ENCODE data around the gene MTFR1L.

The MTFR1L gene

GRCh38 chr1:25821112-25821476, 1.3 kb downstream of the MTFR1L start:
- H3K4me3 ChIP-seq (ENCODE audit: low read depth in 1 of 2, low read length in 2 of 2): peak overlapping the region; percentile 88 to 98
- peak overlapping the region; percentile 98 for H3K27ac ChIP-seq (ENCODE audit: low read depth, low read length)
- peaks cover 30% of the 10 kb centered on the region for H3K4me1 ChIP-seq (ENCODE audit: insufficient read depth, low read length)
- H3K27me3 ChIP-seq (ENCODE audit: control insufficient read depth in 1 of 2, insufficient read depth in 2 of 2, low read length in 2 of 2): no peaks in the 10 kb centered on the region
- H3K9me3 ChIP-seq (ENCODE audit: low read length): no peaks in the 10 kb centered on the region
- H3K36me3 ChIP-seq (ENCODE audit: insufficient read depth, low read length): peaks cover 28% of the 10 kb centered on the region
- peak overlapping the region; percentile 84 for H3K9ac ChIP-seq (ENCODE audit: low read length)

- Histone ChIP-seq H3K4me3 (ENCODE audit: low read depth in 1 of 2, low read length in 2 of 2) (peak overlapping the region in 1 of 2 donors; percentile 88), H3K9ac (ENCODE audit: low read length) (peak overlapping the region; percentile 84)
These were observed 1.9 kb downstream of the MTFR1L start for GRCh38 chr1:25821630-25822091.

GRCh38 chr1:25825605-25826004, 5.9 kb downstream of the MTFR1L start:
- H3K27ac ChIP-seq (ENCODE audit: low read depth, low read length): no peak overlapping the region
- no peaks in the 10 kb centered on the region for H3K9me3 ChIP-seq (ENCODE audit: low read length)
- H3K4me3 ChIP-seq (ENCODE audit: low read depth in 1 of 2, low read length in 2 of 2): no peak overlapping the region
- no peak overlapping the region for H3K9ac ChIP-seq (ENCODE audit: low read length)
- H3K27me3 ChIP-seq (ENCODE audit: control insufficient read depth in 1 of 2, insufficient read depth in 2 of 2, low read length in 2 of 2): no peaks in the 10 kb centered on the region
- peaks cover 67% of the 10 kb centered on the region for H3K36me3 ChIP-seq (ENCODE audit: insufficient read depth, low read length)
- peaks cover 20% of the 10 kb centered on the region for H3K4me1 ChIP-seq (ENCODE audit: insufficient read depth, low read length)

More at GRCh38 chr1:25821630-25822091, 1.9 kb downstream of the MTFR1L start:
- no peaks in the 10 kb centered on the region for H3K27me3 ChIP-seq (ENCODE audit: control insufficient read depth in 1 of 2, insufficient read depth in 2 of 2, low read length in 2 of 2)
- H3K36me3 ChIP-seq (ENCODE audit: insufficient read depth, low read length): peaks cover 28% of the 10 kb centered on the region
- H3K9me3 ChIP-seq (ENCODE audit: low read length): no peaks in the 10 kb centered on the region
- H3K27ac ChIP-seq (ENCODE audit: low read depth, low read length): no peak overlapping the region
- H3K4me1 ChIP-seq (ENCODE audit: insufficient read depth, low read length): peaks cover 30% of the 10 kb centered on the region

- Histone ChIP-seq H3K4me3 (ENCODE audit: low read depth in 1 of 2, low read length in 2 of 2) (no peak overlapping the region), H3K4me1 (ENCODE audit: insufficient read depth, low read length) (peaks cover 11% of the 10 kb centered on the region), H3K27me3 (ENCODE audit: control insufficient read depth in 1 of 2, insufficient read depth in 2 of 2, low read length in 2 of 2) (no peaks in the 10 kb centered on the region), H3K9ac (ENCODE audit: low read length) (no peak overlapping the region), H3K9me3 (ENCODE audit: low read length) (no peaks in the 10 kb centered on the region), H3K36me3 (ENCODE audit: insufficient read depth, low read length) (peaks cover 77% of the 10 kb centered on the region), H3K27ac (ENCODE audit: low read depth, low read length) (no peak overlapping the region)
These were observed 6.8 kb downstream of the MTFR1L start for GRCh38 chr1:25826571-25826970.

GRCh38 chr1:25828491-25828890, 8.7 kb downstream of the MTFR1L start:
- Histone ChIP-seq H3K9ac (ENCODE audit: low read length) (no peak overlapping the region), H3K4me3 (ENCODE audit: low read depth in 1 of 2, low read length in 2 of 2) (no peak overlapping the region), H3K4me1 (ENCODE audit: insufficient read depth, low read length) (peaks cover 1% of the 10 kb centered on the region), H3K9me3 (ENCODE audit: low read length) (no peaks in the 10 kb centered on the region), H3K36me3 (ENCODE audit: insufficient read depth, low read length) (peaks cover 91% of the 10 kb centered on the region), H3K27ac (ENCODE audit: low read depth, low read length) (no peak overlapping the region), H3K27me3 (ENCODE audit: control insufficient read depth in 1 of 2, insufficient read depth in 2 of 2, low read length in 2 of 2) (no peaks in the 10 kb centered on the region)

GRCh38 chr1:25829046-25829445, 9.3 kb downstream of the MTFR1L start:
- Histone ChIP-seq H3K27ac (ENCODE audit: low read depth, low read length) (no peak overlapping the region), H3K9ac (ENCODE audit: low read length) (no peak overlapping the region), H3K27me3 (ENCODE audit: control insufficient read depth in 1 of 2, insufficient read depth in 2 of 2, low read length in 2 of 2) (no peaks in the 10 kb centered on the region), H3K36me3 (ENCODE audit: insufficient read depth, low read length) (peaks cover 88% of the 10 kb centered on the region), H3K4me1 (ENCODE audit: insufficient read depth, low read length) (no peaks in the 10 kb centered on the region), H3K4me3 (ENCODE audit: low read depth in 1 of 2, low read length in 2 of 2) (no peak overlapping the region), H3K9me3 (ENCODE audit: low read length) (no peaks in the 10 kb centered on the region)

- H3K36me3 ChIP-seq (ENCODE audit: insufficient read depth, low read length): peaks cover 84% of the 10 kb centered on the region
- H3K4me1 ChIP-seq (ENCODE audit: insufficient read depth, low read length): no peaks in the 10 kb centered on the region
- no peak overlapping the region for H3K27ac ChIP-seq (ENCODE audit: low read depth, low read length)
- no peak overlapping the region for H3K9ac ChIP-seq (ENCODE audit: low read length)
- H3K4me3 ChIP-seq (ENCODE audit: low read depth in 1 of 2, low read length in 2 of 2): no peak overlapping the region
- H3K27me3 ChIP-seq (ENCODE audit: control insufficient read depth in 1 of 2, insufficient read depth in 2 of 2, low read length in 2 of 2): no peaks in the 10 kb centered on the region
- no peaks in the 10 kb centered on the region for H3K9me3 ChIP-seq (ENCODE audit: low read length)
These were observed 11.9 kb downstream of the MTFR1L start for GRCh38 chr1:25831569-25832196.

- Histone ChIP-seq H3K4me1 (ENCODE audit: insufficient read depth, low read length) (no peaks in the 10 kb centered on the region), H3K27ac (ENCODE audit: low read depth, low read length) (no peak overlapping the region), H3K4me3 (ENCODE audit: low read depth in 1 of 2, low read length in 2 of 2) (no peak overlapping the region), H3K9me3 (ENCODE audit: low read length) (no peaks in the 10 kb centered on the region), H3K9ac (ENCODE audit: low read length) (no peak overlapping the region), H3K36me3 (ENCODE audit: insufficient read depth, low read length) (peaks cover 76% of the 10 kb centered on the region), H3K27me3 (ENCODE audit: control insufficient read depth in 1 of 2, insufficient read depth in 2 of 2, low read length in 2 of 2) (no peaks in the 10 kb centered on the region)
These were observed 12.7 kb downstream of the MTFR1L start for GRCh38 chr1:25832336-25833037.

GRCh38 chr1:25833158-25833557, 13.4 kb downstream of the MTFR1L start:
- peaks cover 69% of the 10 kb centered on the region for H3K36me3 ChIP-seq (ENCODE audit: insufficient read depth, low read length)
- H3K4me3 ChIP-seq (ENCODE audit: low read depth in 1 of 2, low read length in 2 of 2): no peak overlapping the region
- H3K27ac ChIP-seq (ENCODE audit: low read depth, low read length): no peak overlapping the region
- H3K9me3 ChIP-seq (ENCODE audit: low read length): no peaks in the 10 kb centered on the region
- no peaks in the 10 kb centered on the region for H3K4me1 ChIP-seq (ENCODE audit: insufficient read depth, low read length)
- H3K27me3 ChIP-seq (ENCODE audit: control insufficient read depth in 1 of 2, insufficient read depth in 2 of 2, low read length in 2 of 2): no peaks in the 10 kb centered on the region
- no peak overlapping the region for H3K9ac ChIP-seq (ENCODE audit: low read length)

- H3K4me3 ChIP-seq (ENCODE audit: low read depth in 1 of 2, low read length in 2 of 2): no peak overlapping the region
- no peaks in the 10 kb centered on the region for H3K4me1 ChIP-seq (ENCODE audit: insufficient read depth, low read length)
- peaks cover 52% of the 10 kb centered on the region for H3K36me3 ChIP-seq (ENCODE audit: insufficient read depth, low read length)
- no peaks in the 10 kb centered on the region for H3K9me3 ChIP-seq (ENCODE audit: low read length)
- no peak overlapping the region for H3K27ac ChIP-seq (ENCODE audit: low read depth, low read length)
- H3K9ac ChIP-seq (ENCODE audit: low read length): no peak overlapping the region
- no peaks in the 10 kb centered on the region for H3K27me3 ChIP-seq (ENCODE audit: control insufficient read depth in 1 of 2, insufficient read depth in 2 of 2, low read length in 2 of 2)
These were observed 15.1 kb downstream of the MTFR1L start for GRCh38 chr1:25834894-25835293.

- no peak overlapping the region for H3K9ac ChIP-seq (ENCODE audit: low read length)
- peaks cover 34% of the 10 kb centered on the region for H3K36me3 ChIP-seq (ENCODE audit: insufficient read depth, low read length)
- no peaks in the 10 kb centered on the region for H3K9me3 ChIP-seq (ENCODE audit: low read length)
- no peaks in the 10 kb centered on the region for H3K4me1 ChIP-seq (ENCODE audit: insufficient read depth, low read length)
- no peak overlapping the region for H3K27ac ChIP-seq (ENCODE audit: low read depth, low read length)
- no peaks in the 10 kb centered on the region for H3K27me3 ChIP-seq (ENCODE audit: control insufficient read depth in 1 of 2, insufficient read depth in 2 of 2, low read length in 2 of 2)
- no peak overlapping the region for H3K4me3 ChIP-seq (ENCODE audit: low read depth in 1 of 2, low read length in 2 of 2)
These were observed 16.9 kb downstream of the MTFR1L start for GRCh38 chr1:25836695-25837094.
